ENCODE measurements around the gene EIF3I.
"Not testable (repeated sequence)": the region's sequence is repeated elsewhere in the genome, so short reads cannot be mapped to it uniquely, and the experiment has no call there.

EIF3I gene

DNA sequence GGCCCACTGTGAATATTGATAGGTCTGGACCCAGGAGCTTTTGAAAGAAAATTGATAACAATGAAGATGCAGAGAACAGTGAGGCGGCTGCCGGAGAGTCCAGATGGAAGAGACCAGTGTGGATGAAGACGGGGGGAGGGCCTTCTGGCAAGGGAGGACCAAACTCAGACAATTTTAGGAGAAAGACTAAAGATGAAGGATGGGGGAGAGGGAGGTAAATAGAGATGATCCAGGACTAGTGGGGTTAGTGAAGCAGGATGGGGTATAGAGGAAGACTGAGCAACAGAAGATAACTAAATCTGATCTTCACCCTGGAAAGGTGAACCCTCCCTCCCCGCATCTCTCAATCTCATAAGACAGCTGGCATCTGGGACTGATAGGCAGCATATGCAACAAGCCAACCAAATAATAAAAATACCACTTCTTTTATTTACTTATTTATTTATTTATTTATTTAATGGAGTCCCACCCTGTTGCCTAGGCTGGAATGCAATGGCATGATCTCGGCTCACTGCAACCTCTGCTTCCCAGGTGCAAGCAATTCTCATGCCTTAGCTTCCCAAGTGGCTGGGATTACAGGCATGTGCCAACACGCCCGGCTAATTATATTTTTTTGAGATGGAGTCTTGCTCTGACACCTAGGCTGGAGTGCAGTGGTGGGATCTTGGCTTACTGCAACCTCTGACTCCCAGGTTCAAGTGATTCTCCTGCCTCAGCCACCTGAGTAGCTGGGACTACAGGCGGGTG, 10.5 kb downstream of the EIF3I start:
- no peak for DNase-seq

DNA sequence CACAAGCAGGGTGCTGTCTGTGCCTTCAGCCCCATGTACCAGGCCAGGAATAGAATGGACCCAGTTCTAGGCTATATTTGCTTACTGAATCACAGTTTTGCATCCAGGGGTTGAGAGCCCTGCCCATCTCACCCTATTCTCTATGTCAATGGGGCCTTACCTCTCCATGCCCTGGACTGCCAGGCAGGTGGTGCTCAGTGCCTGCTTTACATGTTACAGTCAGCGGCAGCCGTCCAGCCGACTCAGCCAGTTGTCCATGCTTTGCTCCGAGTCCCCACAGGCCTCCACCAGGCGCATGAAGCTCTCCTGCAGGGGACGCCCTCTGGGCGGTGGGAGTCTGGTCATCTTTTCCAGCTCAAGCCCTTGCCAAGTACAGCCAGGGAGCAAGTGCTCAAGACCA, 12.6 kb downstream of the EIF3I start:
- DNase-seq, result no peak

DNA sequence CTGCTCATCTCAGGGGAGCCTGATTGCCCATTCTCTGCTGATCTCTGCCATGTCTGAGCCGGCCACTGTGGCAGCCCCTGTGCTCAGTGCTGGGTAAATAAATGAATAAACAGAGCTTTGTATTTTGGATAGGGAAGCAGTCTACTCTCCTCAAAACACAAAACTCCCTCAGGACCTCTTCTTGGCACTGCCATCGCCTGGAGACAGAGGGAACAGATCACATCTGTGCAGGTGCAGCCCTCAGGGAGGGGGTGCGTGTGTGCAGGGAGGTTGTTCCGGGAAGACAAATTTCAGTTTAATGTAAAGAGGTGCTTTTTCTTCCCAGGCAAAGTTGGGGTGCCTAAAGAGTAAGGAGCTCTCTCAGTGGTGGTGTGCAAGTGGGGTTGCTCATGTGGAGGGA, 17.1 kb downstream of the EIF3I start:
- no peak for DNase-seq

DNA sequence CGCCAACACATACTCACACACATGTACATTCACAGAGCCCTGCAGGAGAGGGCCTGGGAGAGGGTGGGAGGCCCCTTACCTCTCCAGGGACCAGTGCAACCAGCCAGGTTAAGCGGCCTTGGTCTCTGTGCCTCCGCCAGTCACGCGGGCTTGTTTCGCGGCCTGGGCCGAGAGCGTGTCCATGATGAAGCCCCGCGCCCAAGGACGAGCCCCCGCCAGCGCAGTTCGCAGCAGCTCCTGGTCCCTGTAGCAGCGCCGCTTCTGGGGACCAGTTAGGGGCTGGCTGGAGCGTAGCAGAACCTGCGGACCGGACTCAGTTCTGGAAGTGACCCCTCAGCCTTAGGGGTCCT, 17.6 kb downstream of the EIF3I start:
- no peak for DNase-seq

DNA sequence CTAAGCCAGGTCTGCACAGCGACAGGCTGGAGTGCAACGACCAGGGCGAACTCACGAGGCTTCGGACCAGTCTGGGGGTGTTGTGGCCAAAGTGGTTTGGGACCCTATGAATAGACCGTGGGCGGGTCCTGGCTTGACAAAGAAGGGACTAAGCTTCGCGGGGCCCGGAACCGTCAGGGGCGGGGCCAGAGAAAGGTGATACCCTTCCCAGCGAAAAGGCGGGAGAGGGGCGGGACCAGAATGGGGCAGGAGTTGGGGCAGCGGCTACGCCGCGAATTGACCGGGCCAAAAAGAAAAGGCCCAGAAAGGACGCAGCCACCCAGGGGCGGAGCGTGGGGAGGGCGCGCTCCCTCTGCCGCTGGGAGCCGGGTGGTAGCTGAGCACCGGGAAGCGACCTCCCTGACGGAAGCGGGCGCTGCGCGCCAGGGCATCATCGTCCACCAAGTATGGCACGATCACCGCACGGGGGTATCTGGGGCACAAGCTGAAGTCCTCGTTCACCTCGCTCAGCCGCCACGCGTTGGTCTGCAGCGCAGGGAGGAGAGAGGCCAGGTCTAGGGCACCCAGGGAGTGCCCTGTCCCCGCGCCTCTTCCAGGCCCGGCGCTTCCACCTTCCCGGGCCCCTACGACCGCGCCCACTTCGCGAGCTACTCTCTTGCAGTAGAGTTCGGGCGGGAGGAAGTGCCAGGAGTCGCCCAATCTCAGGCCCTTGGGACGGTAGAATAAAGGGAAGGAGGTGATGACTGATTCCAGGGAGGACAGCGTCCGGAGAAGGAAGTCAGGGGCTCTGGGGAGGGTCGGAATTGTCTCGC, 18.1 kb downstream of the EIF3I start:
- DNase-seq, result peak; percentile 69

DNA sequence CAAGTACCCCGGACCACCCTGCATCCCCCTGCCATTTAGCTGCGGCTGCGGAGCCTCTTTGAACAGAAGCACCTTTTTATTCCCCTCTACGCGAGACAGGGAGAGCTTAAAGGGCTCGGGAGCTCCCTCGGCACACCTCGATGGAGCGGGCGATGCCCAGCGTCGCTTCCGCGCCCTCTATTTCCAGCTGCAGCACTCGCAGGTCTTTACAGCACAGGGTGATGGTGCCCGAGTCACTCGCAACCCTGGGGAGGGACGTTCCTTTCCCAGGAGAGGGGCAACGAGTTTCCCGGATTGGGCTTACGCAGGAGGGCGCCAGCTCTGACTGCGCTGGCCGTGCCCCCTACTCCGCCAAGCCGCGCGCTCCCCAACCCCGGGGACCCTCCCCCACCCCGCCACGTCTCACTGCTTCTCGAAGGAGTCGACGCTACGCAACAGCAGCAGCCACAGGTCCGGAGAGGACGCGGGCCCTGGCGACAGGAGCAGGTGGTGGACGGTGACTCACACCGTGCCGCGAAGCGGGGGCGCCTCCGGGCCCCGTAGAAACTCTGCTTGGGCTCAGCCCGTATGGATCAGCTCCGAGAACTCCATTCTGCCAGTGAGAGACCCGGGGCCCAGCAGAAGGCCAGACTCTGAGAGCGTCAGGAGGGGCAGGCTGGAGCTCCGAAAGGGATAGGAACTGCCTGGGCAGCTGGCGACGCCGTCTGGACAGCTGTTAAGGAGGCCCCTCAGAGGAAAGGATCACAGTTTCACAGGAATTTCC, 19.0 kb downstream of the EIF3I start:
- DNase-seq, result peak; percentile 58

DNA sequence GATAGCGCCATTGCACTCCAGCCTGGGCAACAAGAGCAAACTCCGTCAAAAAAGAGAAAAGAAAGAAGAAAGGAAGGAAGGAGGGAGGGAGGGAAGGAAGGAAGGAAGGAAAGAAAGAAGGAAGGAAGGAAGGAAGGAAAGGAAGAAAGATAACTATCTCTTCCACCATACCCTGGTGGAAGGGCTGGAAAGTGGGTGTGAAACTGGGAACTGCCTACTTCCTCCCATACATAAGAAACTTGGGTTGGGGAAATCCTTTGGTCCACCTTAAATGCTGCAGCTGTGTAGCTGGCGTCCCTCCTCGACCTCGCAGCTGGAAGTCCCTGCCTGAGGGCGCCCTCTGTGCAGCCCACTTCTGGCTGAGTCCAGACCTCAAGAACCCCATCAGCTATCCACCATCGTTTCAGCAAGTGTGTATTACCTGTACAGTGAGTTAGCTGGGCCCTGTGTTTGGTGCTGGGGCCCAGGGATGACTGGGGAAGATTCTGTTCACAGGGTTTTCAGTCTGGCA, 20.2 kb downstream of the EIF3I start:
- no peak for DNase-seq

DNA sequence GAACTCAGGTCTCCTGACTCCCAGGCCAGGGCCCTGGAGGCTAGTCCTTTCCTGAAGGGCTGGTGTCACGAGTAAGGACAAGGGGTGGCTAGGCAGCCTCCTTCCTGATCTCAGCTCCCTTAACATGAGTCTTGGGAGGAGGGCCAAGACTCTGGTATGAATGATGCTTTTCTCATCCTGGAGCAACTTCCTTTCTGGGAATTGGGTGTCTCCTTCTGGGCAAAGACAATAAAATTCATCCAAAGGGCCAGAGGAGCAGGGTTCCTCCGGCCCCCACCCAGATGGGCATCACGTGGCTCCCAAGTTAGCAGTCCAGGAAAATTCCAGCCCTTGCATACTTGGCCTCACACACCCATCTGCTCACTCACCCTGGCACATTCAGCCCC, 24.7 kb downstream of the EIF3I start, which contains the start of gene FAM167B:
Gene FAM167B, plus strand, starts transcription at position 335 of the 386 bp plus-strand sequence. CDS start 200 bp downstream, outside the sequence.
- DNase-seq, result no peak

DNA sequence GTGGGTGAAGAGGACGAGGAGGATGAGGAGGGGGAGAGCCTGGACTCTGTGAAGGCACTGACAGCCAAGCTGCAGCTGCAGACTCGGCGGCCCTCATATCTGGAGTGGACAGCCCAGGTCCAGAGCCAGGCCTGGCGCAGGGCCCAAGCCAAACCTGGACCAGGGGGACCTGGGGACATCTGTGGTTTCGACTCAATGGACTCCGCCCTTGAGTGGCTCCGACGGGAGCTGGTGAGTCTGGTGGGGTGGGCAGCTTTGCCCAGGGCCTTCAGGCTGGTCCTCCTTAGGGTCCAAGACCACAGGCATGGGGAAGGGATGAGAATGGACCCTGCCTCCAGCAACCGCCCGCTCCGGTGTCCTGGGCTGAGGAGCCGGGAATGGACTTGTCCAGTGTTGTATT, 25.2 kb downstream of the EIF3I start:
- DNase-seq, result no peak

DNA sequence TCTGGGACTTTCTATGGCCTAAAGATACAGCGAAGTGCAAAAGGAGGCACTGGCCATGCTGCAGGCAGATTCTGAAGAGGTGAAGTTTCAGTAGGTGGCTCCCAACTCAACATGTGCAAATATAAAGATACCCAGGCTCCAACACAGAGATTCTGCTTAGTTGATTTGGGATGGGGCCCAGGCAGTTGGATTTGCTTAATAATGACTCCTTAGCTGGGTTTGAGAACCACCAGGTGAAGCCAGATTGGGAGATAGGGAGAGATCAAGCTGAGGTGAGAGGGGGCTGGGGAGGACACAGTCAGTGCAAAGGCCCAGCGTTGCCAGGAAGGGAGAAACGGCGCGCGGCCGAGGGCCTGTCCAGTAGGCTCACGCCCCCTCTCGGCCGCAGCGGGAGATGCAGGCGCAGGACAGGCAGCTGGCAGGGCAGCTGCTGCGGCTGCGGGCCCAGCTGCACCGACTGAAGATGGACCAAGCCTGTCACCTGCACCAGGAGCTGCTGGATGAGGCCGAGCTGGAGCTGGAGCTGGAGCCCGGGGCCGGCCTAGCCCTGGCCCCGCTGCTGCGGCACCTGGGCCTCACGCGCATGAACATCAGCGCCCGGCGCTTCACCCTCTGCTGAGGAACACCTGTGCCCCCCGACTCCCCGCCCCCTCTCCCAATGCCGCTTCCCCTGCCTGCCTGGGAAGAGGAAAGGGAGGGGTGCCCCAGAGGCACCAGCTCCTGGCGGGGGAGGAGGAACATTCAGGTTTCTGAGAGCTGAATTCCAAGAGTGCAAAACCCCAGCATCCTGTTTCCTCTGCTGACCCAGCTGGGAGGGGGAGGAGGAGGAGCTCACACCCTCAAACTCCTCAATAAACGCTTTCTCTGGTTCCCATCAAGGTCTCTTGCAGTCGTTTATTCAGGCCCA, 26.0 kb downstream of the EIF3I start:
- DNase-seq, result peak; percentile 93

DNA sequence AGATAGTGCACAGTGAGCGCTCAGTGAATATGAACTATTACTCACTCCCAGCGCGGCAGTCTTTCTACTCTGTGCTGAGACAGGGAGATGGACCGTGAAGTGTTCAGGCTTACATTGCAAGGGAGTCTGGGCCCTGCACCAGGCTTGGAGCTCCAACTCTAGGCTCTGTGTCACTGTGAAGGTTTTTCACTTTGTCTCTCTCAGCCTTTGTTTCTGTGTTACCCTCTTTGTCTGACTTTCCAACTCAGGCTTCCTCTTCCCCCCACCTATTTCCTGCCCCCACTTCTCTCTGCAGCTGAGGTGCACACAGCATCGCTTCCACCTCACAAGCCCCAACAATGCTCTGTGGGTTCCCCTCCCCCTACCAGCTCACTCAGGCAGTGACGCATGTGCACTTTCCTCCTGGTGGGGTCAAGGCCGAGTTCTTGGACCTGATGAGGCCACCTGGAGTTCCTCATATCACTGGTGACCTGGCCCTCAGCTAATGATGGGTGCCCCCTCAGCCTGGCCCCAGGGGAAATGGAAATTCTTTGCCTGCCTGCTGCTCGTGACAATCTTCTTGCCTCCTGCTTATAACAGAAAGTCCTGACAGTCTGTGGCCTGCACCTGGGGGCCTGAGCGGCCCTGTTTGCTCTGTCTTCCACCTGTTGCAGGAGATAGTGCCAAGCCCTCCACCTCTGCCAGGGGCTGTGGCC, 27.8 kb downstream of the EIF3I start:
- DNase-seq, result peak; percentile 85

DNA sequence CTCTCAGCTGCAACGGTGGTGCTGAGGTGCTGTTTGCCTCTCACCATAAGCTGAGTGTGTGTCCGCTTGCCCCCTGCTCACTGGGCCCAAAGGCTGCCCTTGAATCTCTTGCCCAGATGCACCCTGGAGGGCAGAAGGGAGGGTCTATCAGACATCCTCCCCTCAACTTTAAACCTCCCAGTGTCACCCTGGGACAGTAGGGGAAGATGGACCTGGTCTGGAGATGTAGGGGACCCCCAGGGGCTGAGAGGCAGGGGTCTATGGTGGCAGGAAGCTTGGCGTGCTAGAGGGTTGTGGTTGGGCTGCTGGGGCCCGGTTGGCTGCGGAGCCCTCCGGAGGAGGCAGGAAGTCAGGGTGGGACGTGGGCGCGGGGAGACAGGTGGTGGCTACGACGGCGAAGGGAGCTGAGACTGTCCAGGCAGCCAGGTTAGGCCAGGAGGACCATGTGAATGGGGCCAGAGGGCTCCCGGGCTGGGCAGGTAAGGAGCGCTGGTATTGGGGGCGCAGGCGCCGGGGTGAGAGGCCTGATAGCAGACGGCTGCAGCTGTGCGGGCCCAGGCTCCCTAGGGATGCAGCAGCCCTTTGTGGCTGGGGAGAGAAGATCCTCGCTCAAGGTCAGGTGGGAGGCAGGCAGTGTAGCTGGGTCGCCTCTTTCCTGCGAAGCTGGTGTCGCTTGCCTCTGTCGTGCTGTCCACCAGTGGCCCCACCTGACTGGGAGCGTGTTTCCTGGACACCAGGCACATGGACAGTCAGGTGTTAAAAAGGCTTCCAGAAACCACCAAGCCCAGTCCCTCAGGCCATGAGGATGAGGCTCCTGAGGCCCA, 28.9 kb downstream of the EIF3I start, which contains the start of gene LCK:
Gene LCK, plus strand, starts transcription at position 373 of the 824 bp plus-strand sequence. CDS start 23,065 bp downstream, outside the sequence.
- DNase-seq, result peak; percentile 86

DNA sequence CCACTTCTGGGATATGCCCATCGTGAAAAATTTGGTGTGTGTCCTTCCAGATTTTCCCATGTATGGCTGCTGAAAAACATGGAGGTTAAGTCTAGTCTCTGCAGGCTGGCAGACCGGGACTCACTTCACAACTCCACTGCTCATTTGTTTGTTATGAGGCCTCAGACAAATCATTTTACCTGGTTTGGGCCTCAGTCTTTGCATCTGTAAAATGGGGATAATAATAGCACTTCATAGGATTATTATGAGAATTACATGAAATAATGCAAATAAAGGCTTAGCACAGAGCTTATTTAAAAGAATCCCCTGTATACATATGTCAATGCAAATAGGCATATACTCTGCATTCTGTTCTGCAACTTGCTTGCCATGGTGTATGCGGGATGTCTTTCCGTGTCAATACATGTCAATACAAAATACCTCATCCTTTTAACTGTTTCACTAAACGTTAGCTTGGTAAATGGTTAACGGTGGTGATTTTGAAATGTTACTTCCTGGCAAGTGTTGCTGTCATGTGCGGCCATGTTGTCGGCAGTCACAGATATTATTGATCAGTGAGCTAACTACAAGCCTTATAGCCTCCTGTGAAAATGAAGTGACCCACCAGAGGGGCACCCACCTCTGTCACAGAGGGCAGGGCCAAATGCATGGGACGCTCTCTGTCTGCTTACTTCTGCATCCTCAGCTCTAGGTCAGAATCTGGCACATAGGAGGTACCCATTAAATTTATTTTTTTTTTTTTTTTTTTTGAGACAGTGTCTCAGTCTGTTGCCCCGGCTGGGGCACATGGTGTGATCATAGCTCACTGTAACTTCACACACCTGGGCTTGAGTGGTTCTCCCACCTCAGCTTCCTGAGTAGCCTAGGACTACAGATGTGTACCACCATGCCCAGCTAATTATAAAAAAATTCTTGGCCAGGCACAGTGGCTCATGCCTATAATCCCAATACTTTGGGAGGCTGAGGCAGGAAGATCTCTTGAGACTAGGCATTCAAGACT, 33.2 kb downstream of the EIF3I start:
- no peak for DNase-seq

DNA sequence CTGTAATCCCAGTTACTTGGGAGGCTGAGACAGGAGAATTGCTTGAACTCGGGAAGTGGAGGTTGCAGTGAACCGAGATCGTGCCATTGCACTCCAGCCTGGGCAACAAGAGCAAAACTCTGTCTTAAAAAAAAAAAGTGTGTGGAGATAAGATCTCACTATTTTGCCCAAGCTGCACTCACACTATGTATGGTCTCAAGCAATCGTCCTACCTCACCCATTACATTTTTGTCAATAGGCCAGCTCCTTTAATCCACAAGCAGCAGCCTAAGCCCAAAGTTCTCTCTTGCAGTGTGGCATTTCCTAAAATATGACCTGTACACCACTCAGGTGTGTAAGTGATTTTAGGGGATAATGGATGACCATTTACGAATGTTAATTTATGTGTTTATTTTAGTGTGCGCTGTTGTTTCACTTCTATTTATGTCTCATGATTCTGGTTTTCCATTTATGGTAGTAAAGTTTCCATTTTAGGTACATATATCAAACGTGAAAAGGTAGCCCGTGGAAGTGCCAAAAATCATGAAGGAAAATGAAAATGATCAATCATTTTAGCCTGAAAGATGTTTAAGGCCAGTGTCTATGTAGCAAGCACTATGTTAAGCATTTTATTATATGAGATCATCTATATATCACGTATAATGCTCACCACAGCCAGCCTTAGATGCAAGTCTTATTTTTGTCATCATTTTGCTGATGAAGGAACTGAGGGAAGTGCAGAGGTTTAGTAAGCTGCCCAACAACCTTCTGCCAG, 34.4 kb downstream of the EIF3I start:
- no peak for DNase-seq

DNA sequence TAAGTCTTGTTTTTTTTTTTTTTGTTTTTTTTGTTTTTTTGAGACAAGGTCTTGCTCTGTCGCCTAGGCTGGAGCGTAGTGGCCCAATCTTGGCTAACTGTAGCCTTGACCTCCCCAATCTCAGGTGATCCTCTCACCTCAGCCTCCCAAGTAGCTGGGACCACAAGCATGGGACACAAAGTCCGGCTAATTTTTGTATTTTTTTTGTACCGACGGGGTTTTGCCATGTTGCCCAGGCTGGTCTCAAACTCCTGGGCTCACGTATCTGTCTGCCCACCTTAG, 35.0 kb downstream of the EIF3I start:
- no peak for DNase-seq

DNA sequence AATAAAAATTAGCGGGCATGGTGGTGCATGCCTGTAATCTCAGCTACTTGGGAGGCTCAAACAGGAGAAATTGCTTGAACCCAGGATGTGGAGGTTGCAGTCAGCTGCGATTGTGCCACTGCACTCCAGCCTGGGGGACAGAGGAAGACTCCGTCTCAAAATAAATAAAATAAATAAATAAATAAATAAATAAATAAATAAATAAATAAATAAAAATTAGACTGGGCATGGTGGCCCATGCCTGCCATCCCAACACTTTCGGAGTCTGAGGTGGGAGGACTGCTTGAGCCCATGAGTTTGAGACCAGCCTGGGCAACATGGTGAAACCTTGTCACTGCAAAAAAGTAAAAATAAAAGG, 41.0 kb downstream of the EIF3I start:
- not testable (repeated sequence) for DNase-seq

DNA sequence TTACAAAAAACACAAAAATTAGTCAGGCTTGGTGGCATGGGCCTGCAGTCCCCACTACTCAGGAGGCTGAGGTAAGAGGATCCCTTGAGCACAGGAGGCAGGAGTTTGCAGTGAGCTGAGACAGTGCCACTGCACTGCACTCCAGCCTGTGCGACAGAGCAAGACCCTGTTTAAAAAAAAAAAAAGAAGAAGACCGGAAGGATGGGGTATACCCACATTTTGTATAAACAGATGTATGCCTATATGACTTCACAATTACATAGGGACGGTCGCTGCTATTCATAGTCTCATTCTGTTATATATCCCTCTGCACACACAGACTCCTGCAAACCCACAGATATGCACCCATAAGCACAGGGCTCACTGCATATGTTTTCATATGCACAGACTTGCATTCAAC, 41.5 kb downstream of the EIF3I start:
- no peak for DNase-seq

DNA sequence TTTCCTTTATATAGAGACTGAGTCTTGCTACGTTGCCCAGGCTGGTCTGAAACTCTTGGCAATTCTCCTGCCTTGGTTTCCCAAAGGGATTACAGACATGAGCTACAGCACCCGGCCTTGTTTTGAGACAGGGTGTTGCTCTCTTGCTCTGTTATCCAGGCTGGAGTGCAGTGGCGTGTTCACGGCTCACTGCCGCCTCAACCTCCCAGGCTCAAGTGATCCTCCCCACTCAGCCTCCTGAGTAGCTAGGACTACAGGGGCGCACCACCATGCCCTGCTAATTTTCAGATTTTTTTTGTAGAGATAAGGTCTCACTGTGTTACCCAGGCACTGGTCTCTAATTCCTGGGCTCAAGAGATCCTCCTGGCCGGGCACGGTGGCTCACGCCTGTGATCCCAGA, 43.6 kb downstream of the EIF3I start:
- DNase-seq, result no peak

All from stimulated activated CD8-positive, alpha-beta memory T cell treated with anti-CD3 and anti-CD28 coated beads, Interleukin-4, amount 100 ng/mL, for 48 hours (primary cell).